ACHN (cell line): Measurements from ENCODE around the gene MYO18B.

ENCODE experiments used
- DNase-seq: peaks from one replicate; pipeline ENCODE4 v3.0.0-alpha.2; 2015
- in situ Hi-C: cut with HindIII; loops from 2 replicates; pipeline ENCODE4 v1.10.0; 2017; ENCODE audit warnings: low sequenced_read_pairs, low pct_ligation_motif_present, low pct_unique_long_range_greater_than_20kb

Gene MYO18B

DNA sequence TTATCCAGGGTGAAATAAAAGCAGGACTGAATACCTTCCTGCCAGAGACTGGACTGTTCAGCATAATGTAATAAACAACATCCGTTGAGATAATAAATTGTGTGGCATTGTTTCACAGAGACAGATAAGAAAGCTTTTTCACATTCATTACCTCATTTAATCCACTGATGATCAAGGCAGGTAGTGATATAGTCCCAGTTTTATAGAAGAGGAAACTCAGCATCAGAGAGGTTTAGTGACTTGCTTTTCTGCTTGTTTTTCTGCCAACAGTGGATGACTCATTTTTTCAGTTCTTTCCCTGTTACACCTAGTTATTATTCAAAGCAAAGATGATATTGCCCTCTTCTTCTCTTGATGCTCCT, 4.0 kb downstream of the MYO18B start:
- DNase-seq: peak; percentile 15
- in situ Hi-C loops: no loop called here

DNA sequence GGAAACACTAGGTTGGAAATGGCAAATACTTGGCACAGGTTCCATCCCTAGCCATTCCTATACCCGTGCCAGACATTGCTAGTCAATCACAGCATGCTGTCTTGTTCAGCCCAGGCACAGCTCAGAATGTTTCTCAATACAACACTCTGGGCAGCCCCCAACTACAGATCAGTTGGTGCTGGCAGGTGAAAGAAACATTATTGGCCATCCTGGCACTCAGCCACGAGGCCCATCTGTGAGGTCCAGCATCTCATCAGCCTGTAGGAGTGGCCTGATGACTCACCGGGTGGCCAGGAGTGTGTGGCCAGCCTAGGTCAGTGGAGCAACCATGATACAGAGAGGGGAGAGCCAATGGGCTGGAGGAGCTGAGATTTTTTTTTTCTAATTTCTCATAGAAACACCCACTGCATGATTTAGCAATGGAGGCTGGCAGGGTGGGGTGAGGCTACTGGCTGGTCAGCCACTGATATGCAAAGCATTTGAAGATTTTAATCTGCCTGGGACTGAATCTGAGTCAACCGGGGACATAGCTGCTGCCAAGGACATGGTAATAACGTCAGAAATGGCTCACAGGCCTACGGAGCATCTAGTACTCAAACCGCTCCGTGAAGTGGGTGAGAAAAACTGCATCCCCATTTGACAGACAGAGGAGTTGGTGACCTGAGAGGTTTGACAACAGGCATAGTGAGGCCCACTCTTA, 5.4 kb downstream of the MYO18B start:
- DNase-seq: peak; percentile 84
- in situ Hi-C loops: no loop called here

DNA sequence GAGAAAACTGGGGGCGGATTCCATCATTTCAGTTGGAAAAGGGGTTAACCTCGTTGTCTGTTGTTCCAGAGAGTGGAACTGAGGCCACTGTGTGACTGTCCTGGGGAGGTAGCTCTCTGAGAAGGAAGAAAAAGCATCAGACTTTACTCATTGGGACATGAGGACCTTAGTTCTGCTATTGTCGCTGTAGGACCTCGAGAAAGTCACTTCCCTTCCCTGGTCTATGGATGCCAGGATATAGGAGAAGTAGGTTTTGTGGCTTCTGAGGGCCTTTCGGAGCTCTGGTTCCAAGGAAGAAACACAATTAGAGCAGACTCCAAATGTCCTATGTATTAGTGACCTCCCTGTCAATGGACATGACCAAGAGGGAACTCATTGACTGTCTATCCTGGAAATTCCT, 6.2 kb downstream of the MYO18B start:
- no peak for DNase-seq

DNA sequence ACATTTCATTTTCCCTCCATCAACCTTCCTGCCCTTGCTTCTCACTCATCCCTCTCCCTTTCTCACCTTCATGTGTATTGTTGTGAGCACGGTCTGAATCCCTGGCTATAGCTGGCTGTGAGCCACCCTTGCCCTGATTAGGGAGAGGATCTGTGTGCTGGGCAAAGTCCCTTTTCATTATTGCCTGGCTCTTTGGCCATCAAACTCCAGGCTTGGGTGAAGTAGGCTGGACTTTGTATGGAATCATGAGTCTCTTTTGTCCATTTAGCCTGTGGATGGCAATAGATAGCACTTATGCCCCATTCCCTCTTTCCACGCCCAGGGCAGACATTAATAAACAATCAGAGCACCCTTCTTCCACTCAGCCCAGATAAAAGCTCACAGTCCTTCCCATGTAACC, 6.7 kb downstream of the MYO18B start:
- in situ Hi-C loops: no loop called here
- no peak for DNase-seq

More for the DNA sequence above, 6.2 kb downstream of the MYO18B start:
- in situ Hi-C loops: no loop called here

DNA sequence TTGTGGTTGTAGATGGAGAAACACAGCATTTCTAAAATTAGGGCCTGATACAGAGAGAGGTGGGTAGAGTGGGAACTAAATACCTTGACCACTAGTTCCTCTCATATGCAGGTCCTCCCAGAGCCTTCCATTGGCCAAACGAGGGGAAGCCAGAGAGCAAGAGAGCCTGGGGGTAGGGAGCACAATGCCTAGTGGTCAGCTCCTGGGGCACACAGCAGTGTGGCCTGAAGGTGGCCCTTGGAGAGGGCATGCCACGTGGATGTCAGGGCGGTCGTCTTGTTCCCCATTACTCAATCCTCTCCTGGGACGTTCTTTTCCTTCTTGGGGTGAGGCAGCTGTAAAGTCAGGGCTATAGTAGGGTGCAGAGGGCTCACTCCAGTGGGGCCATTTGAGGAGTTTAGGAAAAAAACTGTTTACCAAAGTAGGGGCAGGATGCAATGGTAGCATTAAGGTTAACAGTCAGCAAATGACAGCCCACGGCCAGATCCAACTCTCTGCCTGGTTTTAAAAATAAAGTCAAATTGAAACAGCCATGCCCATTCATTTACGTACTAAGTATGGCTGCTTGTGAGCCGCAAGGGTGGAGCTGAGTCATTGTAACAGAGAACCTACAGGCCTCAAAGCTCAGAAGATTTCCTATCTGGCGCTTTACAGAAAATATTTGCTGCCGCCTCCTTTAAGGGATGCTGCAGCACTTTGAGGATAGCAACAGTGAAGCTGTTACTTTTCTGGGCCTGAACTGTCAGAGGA, 7.6 kb downstream of the MYO18B start:
- DNase-seq: no peak
- in situ Hi-C loops: no loop called here

- DNase-seq: no peak
- in situ Hi-C loops: no loop called here
Observed at GRCh38 chr22:25750569-25751173, 8.7 kb downstream of the MYO18B start.

DNA sequence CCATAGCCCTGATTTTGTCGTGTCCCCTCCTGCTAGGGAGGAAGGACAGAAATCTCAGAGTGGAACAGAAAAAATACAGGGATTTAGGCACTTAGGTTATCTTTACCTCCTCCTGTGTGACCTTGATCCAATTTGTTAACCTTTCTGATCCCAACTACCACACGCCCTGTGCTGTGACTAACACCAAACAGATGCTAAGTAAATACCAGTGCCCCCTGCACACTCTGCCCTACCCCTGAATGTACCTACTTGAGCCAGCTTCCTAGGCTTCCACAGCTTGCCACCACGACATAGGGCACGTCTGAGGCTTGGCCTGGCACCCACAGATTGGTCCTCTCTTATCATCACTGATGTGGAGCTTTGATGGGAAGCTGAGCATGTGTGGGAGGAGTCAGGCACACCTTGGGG, 9.2 kb downstream of the MYO18B start:
- DNase-seq: no peak
- in situ Hi-C loops: no loop called here

- in situ Hi-C loops: no loop called here
- no peak for DNase-seq
Observed at GRCh38 chr22:25752615-25753214, 10.7 kb downstream of the MYO18B start.

- in situ Hi-C loops: no loop called here
- no peak for DNase-seq
Observed at GRCh38 chr22:25753252-25753651, 11.3 kb downstream of the MYO18B start.

DNA sequence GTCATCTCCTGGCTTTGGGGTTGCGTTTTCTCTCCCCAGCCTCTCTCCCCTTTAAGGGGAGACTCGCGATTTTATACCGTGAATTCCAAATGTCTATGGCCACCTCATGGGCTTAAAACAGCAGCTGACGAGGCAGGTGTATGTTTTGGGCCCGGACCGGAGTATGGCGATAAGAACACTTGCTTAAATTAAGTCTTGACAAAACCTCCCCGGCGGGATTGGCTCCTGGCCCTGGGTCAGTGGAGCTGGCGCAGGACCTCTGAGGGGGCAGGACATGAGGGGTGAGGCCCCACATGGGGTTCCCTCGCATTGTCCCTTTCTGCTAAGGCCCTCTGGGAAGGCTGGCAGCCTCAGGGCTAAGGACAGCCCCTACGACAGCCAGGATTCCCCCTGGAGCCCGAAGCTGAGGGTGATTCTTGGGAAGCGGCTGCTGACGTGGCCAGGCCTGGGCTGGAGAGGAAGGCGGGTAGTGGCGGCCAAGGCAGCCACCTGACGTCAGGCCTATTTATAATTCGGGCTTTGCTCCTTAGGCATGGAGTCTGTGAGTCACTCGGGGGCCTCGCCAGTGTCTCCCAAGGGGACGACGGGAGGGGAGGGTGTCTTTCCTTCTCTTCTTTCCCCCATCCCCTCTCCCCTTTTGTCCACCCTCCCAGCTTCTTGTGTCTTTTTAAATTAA, 12.7 kb downstream of the MYO18B start:
- DNase-seq: no peak
- in situ Hi-C loops: no loop called here

DNA sequence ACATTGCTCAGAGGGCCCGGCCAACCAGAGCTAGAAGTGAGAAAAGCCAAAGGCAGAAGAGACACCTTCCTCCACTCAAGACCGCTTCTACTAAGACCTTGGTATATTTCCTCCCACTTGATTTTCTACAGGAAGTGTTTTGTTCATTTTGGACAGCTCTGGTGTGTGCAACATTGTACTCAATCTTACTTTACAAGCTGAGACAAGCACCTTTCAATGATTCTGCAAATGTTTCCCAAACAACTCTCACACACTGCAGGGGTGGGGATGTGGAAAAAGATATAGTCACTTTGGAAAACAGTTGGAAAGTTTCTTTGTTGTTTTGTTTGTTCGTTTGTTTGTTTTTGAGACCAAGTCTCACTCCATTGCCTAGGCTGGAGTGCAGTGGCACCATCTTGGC, 15.7 kb downstream of the MYO18B start:
- no peak for DNase-seq
- in situ Hi-C loops: no loop called here

- in situ Hi-C loops: no loop called here
- no peak for DNase-seq
Observed at GRCh38 chr22:25758316-25758715, 16.3 kb downstream of the MYO18B start.

GRCh38 chr22:25759825-25760231, 17.8 kb downstream of the MYO18B start:
- peak; percentile 88 for DNase-seq
- in situ Hi-C loops: no loop called here

- in situ Hi-C loops: no loop called here
- DNase-seq: no peak
Observed at GRCh38 chr22:25760294-25760693, 18.3 kb downstream of the MYO18B start.

- DNase-seq: no peak
- in situ Hi-C loops: no loop called here
Observed at GRCh38 chr22:25760848-25761595, 19.0 kb downstream of the MYO18B start.

DNA sequence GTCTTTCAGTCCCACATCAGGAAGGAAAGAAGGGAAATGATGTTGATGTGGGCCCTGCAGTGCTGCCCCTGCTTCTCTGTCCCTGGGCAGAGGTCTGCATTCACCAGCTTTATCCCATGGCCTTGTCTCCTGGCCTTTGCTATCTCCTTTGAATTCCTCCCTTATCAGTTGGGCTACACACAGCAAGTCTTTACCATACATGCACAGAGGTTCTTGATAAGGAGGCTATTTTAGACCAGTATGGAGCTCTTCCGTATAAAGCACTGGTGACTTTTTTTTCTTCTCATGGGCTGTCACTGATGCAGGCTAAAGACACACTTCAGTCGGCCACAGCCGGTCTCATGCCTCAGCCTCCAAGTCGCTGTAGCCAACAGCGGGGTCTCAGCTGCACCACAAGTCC, 20.2 kb downstream of the MYO18B start:
- in situ Hi-C loops: no loop called here
- DNase-seq: no peak

DNA sequence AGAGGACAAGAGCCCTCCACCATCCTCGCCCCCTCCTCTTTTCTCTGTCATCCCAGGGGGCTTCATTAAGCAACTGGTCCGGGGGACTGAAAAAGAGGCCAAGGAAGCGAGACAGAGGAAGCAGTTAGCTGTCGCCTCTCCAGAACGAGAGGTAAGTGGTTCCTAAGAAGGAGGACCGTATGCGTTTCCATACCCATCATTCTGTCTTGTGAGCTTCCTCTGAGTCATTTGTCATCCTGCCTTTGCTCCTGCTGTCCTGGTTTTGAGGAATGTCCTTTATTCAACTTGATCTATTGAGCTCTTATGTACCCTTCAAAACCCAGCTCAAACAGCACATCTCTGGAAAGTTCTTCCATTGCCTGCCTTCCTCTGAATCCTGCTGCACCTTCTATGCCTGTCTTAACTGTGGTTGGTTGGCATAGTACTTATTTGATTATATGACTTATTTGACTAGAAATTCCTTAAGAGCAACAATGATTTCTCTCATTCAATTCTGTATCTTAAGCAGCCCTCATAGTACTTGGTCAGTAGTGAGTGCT, 21.3 kb downstream of the MYO18B start:
- DNase-seq: no peak
- in situ Hi-C loops: no loop called here
